Measurements from ENCODE around the gene CRACR2B. TPM values are rescaled to one million over a fixed set of nuclear protein-coding genes. Genes with fewer than 3 reads are reported as not detected.

The CRACR2B gene
- total and polyA plus RNA-seq, 2 of the 8 experiments (the other 6 are each of a cell fraction or from before 2014, with no cell fraction given), result 18.2 to 26.4 TPM

DNA sequence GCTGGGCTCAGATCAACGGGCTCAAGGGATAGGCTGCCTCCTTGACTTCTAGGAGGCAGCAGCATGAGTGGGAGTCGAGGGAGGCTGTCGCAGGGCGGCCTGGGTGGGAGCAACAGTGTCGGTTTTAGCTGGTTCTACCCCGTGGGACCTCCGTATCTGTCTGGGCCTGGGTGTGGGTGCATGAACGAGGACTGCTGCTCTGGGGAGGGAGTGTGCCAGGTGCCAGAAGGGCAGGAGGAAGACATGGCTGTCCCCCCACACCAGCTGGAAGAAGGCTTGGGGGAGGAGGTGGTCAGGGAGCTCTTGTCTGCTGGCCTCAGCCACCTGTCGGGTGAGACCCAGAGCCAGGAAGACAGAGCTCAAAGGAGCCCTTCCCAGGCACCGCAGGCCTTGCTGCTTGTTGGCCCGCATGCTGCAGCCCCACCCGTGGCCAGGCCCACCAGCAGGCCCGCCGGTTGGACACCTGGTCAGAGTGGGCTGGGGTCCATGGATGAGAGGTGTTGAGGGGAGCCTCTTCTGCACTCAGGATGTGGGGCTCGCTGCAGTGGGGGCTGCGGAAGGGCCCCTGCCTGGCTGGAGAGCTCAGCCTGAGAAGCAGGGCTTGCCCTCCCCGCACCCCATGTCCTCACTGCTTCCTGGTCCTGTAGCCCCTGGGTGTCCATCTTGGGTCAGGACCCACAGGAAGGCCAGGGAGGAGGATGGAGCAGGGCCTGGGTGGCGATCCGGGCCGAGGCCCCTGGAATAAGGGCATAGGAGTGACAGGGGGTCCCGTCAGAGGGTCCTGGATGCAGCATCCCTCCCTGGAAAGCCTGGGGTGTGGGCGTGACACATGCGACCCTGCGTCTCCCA lies 41.3 kb upstream of the CRACR2B start:
- Histone ChIP-seq H3K27ac (ENCODE audit: low read depth, low read length) (no peak overlapping the region), H4K5ac (ENCODE audit: insufficient read length, low read depth, low read length) (no peak overlapping the region), H3K36me3 (ENCODE audit: control insufficient read depth in 2 of 4, insufficient read depth in 4 of 4, low read length in 3 of 4) (no peaks in the 10 kb centered on the region; a peak in 2 of 8 replicates), H4K8ac (ENCODE audit: extremely low read depth, insufficient read depth, low read length) (no peak overlapping the region), H3K23me2 (ENCODE audit: low read depth, low read length) (no peaks in the 10 kb centered on the region; the same call in 1 of the 2 replicates), H3K79me2 (ENCODE audit: control insufficient read depth in 1 of 2, insufficient read depth in 2 of 2, low read length in 2 of 2) (no peaks in the 10 kb centered on the region), H2BK120ac (replicated peaks; ENCODE audit: low read depth, low read length) (no peak overlapping the region), H3K56ac (replicated peaks; ENCODE audit: insufficient read length, low read depth, low read length) (no peak overlapping the region), H3K4ac (replicated peaks; ENCODE audit: insufficient read length, low read depth, low read length) (no peak overlapping the region), H3K4me1 (replicated peaks in 1 of 4; ENCODE audit: control insufficient read depth in 3 of 4, insufficient read depth in 4 of 4, low read length in 3 of 4) (peaks cover 0 to 35% (median 22%) of the 10 kb centered on the region in 4 experiments; a peak in 6 of 7 replicates), H2AK5ac (ENCODE audit: low read depth, low read length) (peak overlapping the region; percentile 48; the same call in 1 of the 2 replicates), H3K9ac (replicated peaks in 1 of 4; ENCODE audit: extremely low read depth in 1 of 4, low read depth in 3 of 4, low read length in 3 of 4) (no peak overlapping the region; a peak in 1 of 7 replicates), H2BK15ac (ENCODE audit: low read length) (no peak overlapping the region), H2BK5ac (ENCODE audit: low read depth, low read length) (no peak overlapping the region), H3K27me3 (replicated peaks in 1 of 4; ENCODE audit: control insufficient read depth in 3 of 4, extremely low read depth in 1 of 4, insufficient read depth in 3 of 4, low read length in 3 of 4) (no peaks in the 10 kb centered on the region; a peak in 1 of 7 replicates), H2BK12ac (ENCODE audit: low read depth, low read length) (no peak overlapping the region), H4K20me1 (replicated peaks in 1 of 2; ENCODE audit: control insufficient read depth in 1 of 2, insufficient read depth in 2 of 2, low read length in 2 of 2) (peaks cover 2 to 13% of the 10 kb centered on the region in 2 experiments), H3K9me3 (ENCODE audit: insufficient read depth in 2 of 2, low read depth in 1 of 2, low read length in 1 of 2) (no peaks in the 10 kb centered on the region), H3K4me3 (ENCODE audit: extremely low read depth in 1 of 4, insufficient read depth in 2 of 4, low read depth in 3 of 4, low read length in 4 of 4) (no peak overlapping the region), H2BK20ac (ENCODE audit: low read length) (peak overlapping the region; percentile 93; the same call in 1 of the 2 replicates), H3K14ac (ENCODE audit: insufficient read length) (no peak overlapping the region), H3K79me1 (ENCODE audit: low read depth, low read length) (no peaks in the 10 kb centered on the region; the same call in 1 of the 2 replicates), H2AFZ (ENCODE audit: low read length) (no peak overlapping the region), H3K4me2 (ENCODE audit: insufficient read depth in 1 of 2, low read depth in 2 of 2, low read length in 2 of 2) (no peak overlapping the region), H3K18ac (ENCODE audit: extremely low read depth, low read length) (no peak overlapping the region), H3K23ac (ENCODE audit: insufficient read length) (no peak overlapping the region), H4K91ac (replicated peaks; ENCODE audit: insufficient read length, low read length) (peak overlapping the region; percentile 7)
- CTCF ChIA-PET (ENCODE audit: partially characterized antibody), result interaction anchor here (0.5 to 1.7 kb wide), 12 partner anchors 9 to 422 kb away, joined by 3 to 6 read pairs (median 4); no protein-coding TSS in a partner anchor
- FAIRE-seq (no peak), DNase-seq (ENCODE audit: low read depth in 1 of 2, low spot score in 2 of 2) (no peak)
- WGBS, 2 experiments (ENCODE audit: extremely low coverage in 1 of 2, insufficient coverage in 1 of 2, insufficient read length in 1 of 2, insufficient replicate concordance in 2 of 2, low coverage in 1 of 2, low lambda C conversion rate in 2 of 2, missing lambda C conversion rate in 1 of 2), result 87% methylated on average over 19 of the region's 24 CpGs; no CpG with 5 or more reads in 1 of the 2 experiments
- TF ChIP-seq POLR2A (IDR thresholded peaks at IDR 0.05; ENCODE audit: control extremely low read depth in 1 of 2, low read depth in 2 of 2, low read length in 2 of 2), result peak in 1 of 2 experiments; percentile 20; a peak in 1 of 3 replicates
- TF ChIP-seq ATF2 (IDR thresholded peaks at IDR 0.05; ENCODE audit: low read length), result no peak
- peak; percentile 15; the same call in 1 of the 2 replicates for TF ChIP-seq POLR2AphosphoS5 (IDR thresholded peaks at IDR 0.05; ENCODE audit: low read depth, low read length)
- POLR2A ChIA-PET (ENCODE audit: partially characterized antibody), result interaction anchor here (0.7 to 53.0 kb wide), 14 partner anchors 10 to 246 kb away, joined by 3 to 1917 read pairs (median 4); partner anchors contain the start of genes CD151, CRACR2B, GATD1 and PNPLA2

Data from H1 (cell line).